NB4 (cell line): ENCODE measurements around the gene MAPK8IP1.

Experiments
- CTCF ChIP-seq: IDR thresholded peaks from one replicate; pipeline ENCODE4 v1.5.1; 2012; ENCODE audit warnings: low read depth, low read length
- MAX ChIP-seq: IDR thresholded peaks from 2 replicates; pipeline ENCODE4 v1.6.1; 2011; ENCODE audit warnings: low read depth, low read length
- POLR2A ChIP-seq: IDR thresholded peaks from 2 replicates; pipeline ENCODE4 v1.6.1; 2011; ENCODE audit warnings: mild to moderate bottlenecking; ENCODE audit not compliant: insufficient read length; ENCODE audit errors: extremely low read depth

- TF ChIP-seq POLR2A (no peak), CTCF (no peak), MAX (no peak)
Observed at GRCh38 chr11:45856044-45856468, 29.4 kb upstream of the MAPK8IP1 start.
